RPMI7951 (cell line): Measurements from ENCODE around the gene SDR39U1. TPM values are rescaled to one million over a fixed set of nuclear protein-coding genes. Genes with fewer than 3 reads are reported as not detected.

ENCODE experiments used
- DNase-seq: peaks from one replicate; pipeline ENCODE4 v3.0.0-alpha.2; 2012; ENCODE audit warnings: low read depth
- total RNA-seq: library from RNA; depleted of rRNA; stranded (reverse); fragments of >200 nt; shearing (Covaris generic); gene quantifications from 2 replicates; pipeline ENCODE4 v1.2.3, GENCODE V29; 2014

The SDR39U1 gene
- total RNA-seq, 1 experiment from 2014 or later: 17.1 TPM

- peak; percentile 91 for DNase-seq
These were observed 13.0 kb downstream of the SDR39U1 start, which contains the start of the genes CBLN3 and KHNYN for GRCh38 chr14:24429395-24430142. Gene CBLN3, minus strand, starts transcription at chr14:24429668. Its CDS starts 614 bp downstream, at chr14:24429054. Gene KHNYN, plus strand, starts transcription at chr14:24429954. Its CDS starts 777 bp downstream, at chr14:24430731.

GRCh38 chr14:24428628-24429394 lies 13.8 kb downstream of the SDR39U1 start:
- DNase-seq: no peak

- no peak for DNase-seq
These were observed 14.8 kb downstream of the SDR39U1 start for GRCh38 chr14:24427537-24428508.

GRCh38 chr14:24426912-24427536 lies 15.6 kb downstream of the SDR39U1 start:
- DNase-seq: no peak

- DNase-seq: no peak
These were observed 16.2 kb downstream of the SDR39U1 start for GRCh38 chr14:24426150-24426911.

- peak; percentile 42 for DNase-seq
These were observed 16.9 kb downstream of the SDR39U1 start for GRCh38 chr14:24425704-24426103.

GRCh38 chr14:24422694-24423601 lies 19.6 kb downstream of the SDR39U1 start:
- DNase-seq: no peak

- peak; percentile 16 for DNase-seq
These were observed 20.3 kb downstream of the SDR39U1 start for GRCh38 chr14:24422261-24422660.

- no peak for DNase-seq
These were observed 24.1 kb downstream of the SDR39U1 start for GRCh38 chr14:24418492-24418873.

- no peak for DNase-seq
These were observed 24.6 kb downstream of the SDR39U1 start for GRCh38 chr14:24417832-24418491.

- DNase-seq: no peak
These were observed 25.5 kb downstream of the SDR39U1 start for GRCh38 chr14:24416932-24417619.

- no peak for DNase-seq
These were observed 26.2 kb downstream of the SDR39U1 start for GRCh38 chr14:24416254-24416931.

- no peak for DNase-seq
These were observed 26.9 kb downstream of the SDR39U1 start for GRCh38 chr14:24415421-24416253.

- DNase-seq: no peak
These were observed 27.7 kb downstream of the SDR39U1 start for GRCh38 chr14:24414732-24415420.

- no peak for DNase-seq
These were observed 28.5 kb downstream of the SDR39U1 start for GRCh38 chr14:24414077-24414476.
